GM21528 (cell line): Measurements from ENCODE around the gene TTC21B.

Source experiments
- ATAC-seq: cut with Tn5 transposase; IDR thresholded peaks from one replicate; pipeline ENCODE4 v1.9.1; 2021; ENCODE audit warnings: mild to moderate bottlenecking, moderate library complexity; ENCODE audit not compliant: unreplicated experiment, low FRiP score

The TTC21B gene

DNA sequence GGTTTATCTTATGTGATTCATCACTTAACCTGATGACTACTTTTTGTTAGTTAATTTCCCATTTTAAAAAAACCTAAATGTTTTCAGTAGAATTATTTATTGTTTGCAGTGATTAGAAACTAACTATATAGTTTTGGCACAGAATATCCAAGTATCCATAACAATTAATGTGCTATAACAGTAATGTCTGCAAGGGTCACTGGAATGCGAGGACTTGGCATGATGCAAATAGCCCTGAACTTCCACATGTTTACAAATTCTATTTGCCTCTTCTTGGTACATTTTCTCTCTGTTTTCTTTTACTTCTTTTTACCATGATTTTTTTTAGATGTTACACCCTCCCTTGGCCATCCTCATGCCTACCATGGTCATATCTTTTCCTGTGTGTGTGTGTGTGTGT lies 110.2 kb downstream of the TTC21B start:
- ATAC-seq, result no peak

- no peak for ATAC-seq
Observed at GRCh38 chr2:165840333-165840958, 113.1 kb downstream of the TTC21B start.

- no peak for ATAC-seq
Observed at GRCh38 chr2:165839610-165840009, 114.0 kb downstream of the TTC21B start.

GRCh38 chr2:165837122-165837521 lies 116.5 kb downstream of the TTC21B start:
- no peak for ATAC-seq

GRCh38 chr2:165835363-165835762 lies 118.2 kb downstream of the TTC21B start:
- no peak for ATAC-seq

DNA sequence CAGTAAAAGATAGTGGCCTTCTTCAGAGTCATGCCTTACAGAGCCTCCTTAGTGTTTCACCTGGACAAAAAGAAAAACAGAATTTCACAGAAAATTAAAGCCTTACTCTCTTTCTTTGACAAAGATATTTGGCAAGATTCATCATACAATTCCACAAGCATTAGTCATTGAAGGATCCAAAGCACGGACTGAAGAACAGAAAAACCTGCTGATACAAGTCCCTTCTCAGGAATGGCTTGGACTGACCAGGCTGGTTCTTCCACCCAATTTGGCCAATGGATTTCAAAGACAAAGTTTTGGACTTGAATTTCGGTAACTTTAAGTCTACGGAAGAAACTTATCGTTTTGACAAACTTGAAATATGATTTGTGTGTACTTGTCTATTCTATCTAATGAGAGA lies 120.4 kb downstream of the TTC21B start:
- no peak for ATAC-seq

GRCh38 chr2:165827921-165828276 lies 125.7 kb downstream of the TTC21B start:
- peak; percentile 36 for ATAC-seq

GRCh38 chr2:165827016-165827920 lies 126.3 kb downstream of the TTC21B start:
- peak; percentile 92 for ATAC-seq

- ATAC-seq, result no peak
Observed at GRCh38 chr2:165825041-165825440, 128.5 kb downstream of the TTC21B start.
